Neural cell (in vitro differentiated cells): ENCODE measurements around the gene ZNF292.

Experiments used
- CTCF ChIP-seq: fragments of 450-650 bp; IDR thresholded peaks from 2 replicates; pipeline ENCODE4 v1.5.1; 2014; ENCODE audit warnings: antibody characterized with exemption, mild to moderate bottlenecking, moderate library complexity; ENCODE audit not compliant: poor library complexity, severe bottlenecking
- EZH2 ChIP-seq: fragments of 200-600, 300-800 bp; shearing (Covaris generic), sonication (generic); IDR thresholded peaks from 2 replicates; pipeline ENCODE4 v1.6.1; 2014; ENCODE audit warnings: antibody characterized with exemption, low read length, borderline replicate concordance, mild to moderate bottlenecking; ENCODE audit not compliant: insufficient read depth, poor library complexity, severe bottlenecking
- POLR2AphosphoS5 ChIP-seq: IDR thresholded peaks from 2 replicates; pipeline ENCODE4 v1.6.1; 2012
- REST ChIP-seq: IDR thresholded peaks from 2 replicates; pipeline ENCODE4 v1.6.1; 2012; ENCODE audit warnings: borderline replicate concordance
- TAF1 ChIP-seq: IDR thresholded peaks from 2 replicates; pipeline ENCODE4 v1.6.1; 2012; ENCODE audit warnings: low read depth

GRCh38 chr6:87154993-87155841 is at the start of gene ZNF292:
- TF ChIP-seq CTCF: peak; percentile 48
- TF ChIP-seq TAF1: peak; percentile 79
- TF ChIP-seq EZH2: no peak
- TF ChIP-seq POLR2AphosphoS5: peak; percentile 95
- peak; percentile 75 for TF ChIP-seq REST
